GM23338 (cell line): ENCODE data around the gene HIVEP1. TPM values are rescaled to one million over a fixed set of nuclear protein-coding genes. Genes with fewer than 3 reads are reported as not detected.

Source experiments
- ATAC-seq: fragments of 200-7000 bp; cut with Tn5 transposase; 3 replicates; pipeline ENCODE4 v1.9.1; 2020
- DNase-seq: peaks from one replicate; pipeline ENCODE4 v3.0.0-alpha.2; 2015; ENCODE audit warnings: low spot score
- H2AFZ ChIP-seq: fragments of 200-600 bp; sonication (generic); 2 replicates; pipeline ENCODE4 v1.8.0; 2016; ENCODE audit warnings: antibody characterized with exemption, mild to moderate bottlenecking, moderate library complexity
- H3F3A ChIP-seq: fragments of 200-600 bp; sonication (generic); replicated peaks from 2 replicates; pipeline ENCODE4 v1.8.0; 2017; ENCODE audit warnings: antibody characterized with exemption, mixed run types, low read depth
- H3K27ac ChIP-seq: fragments of 200-600 bp; sonication (generic); 2 replicates; pipeline ENCODE4 v1.6.1; 2016; ENCODE audit warnings: low read depth
- H3K27me3 ChIP-seq: fragments of 200-600 bp; sonication (generic); 2 replicates; pipeline ENCODE4 v1.8.0; 2016; ENCODE audit warnings: mild to moderate bottlenecking, mixed run types, moderate library complexity; ENCODE audit not compliant: insufficient read depth
- H3K36me3 ChIP-seq: fragments of 200-600 bp; sonication (generic); 2 replicates; pipeline ENCODE4 v1.8.0; 2016; ENCODE audit warnings: mild to moderate bottlenecking; ENCODE audit not compliant: insufficient read depth
- H3K4me1 ChIP-seq: fragments of 200-600 bp; sonication (generic); 2 replicates; pipeline ENCODE4 v1.8.0; 2016; ENCODE audit warnings: mild to moderate bottlenecking, moderate library complexity; ENCODE audit not compliant: insufficient read depth
- H3K4me2 ChIP-seq: fragments of 200-600 bp; sonication (generic); 2 replicates; pipeline ENCODE4 v1.7.1; 2017; ENCODE audit warnings: mixed run types
- H3K4me3 ChIP-seq: fragments of 200-600 bp; sonication (generic); 2 replicates; pipeline ENCODE4 v1.6.1; 2016; ENCODE audit warnings: mixed run types
- H3K79me2 ChIP-seq: fragments of 200-600 bp; sonication (generic); replicated peaks from 2 replicates; pipeline ENCODE4 v1.8.0; 2017; ENCODE audit warnings: mild to moderate bottlenecking; ENCODE audit not compliant: insufficient read depth
- H3K9me2 ChIP-seq: fragments of 200-600 bp; sonication (generic); 2 replicates; pipeline ENCODE4 v1.8.0; 2017; ENCODE audit not compliant: insufficient read depth
- H4K20me1 ChIP-seq: fragments of 200-600 bp; sonication (generic); replicated peaks from 2 replicates; pipeline ENCODE4 v1.8.0; 2017; ENCODE audit warnings: mild to moderate bottlenecking; ENCODE audit not compliant: insufficient read depth
- H3K27ac Mint-ChIP-seq: 2 replicates; pipeline ENCODE4 v1.8.0; 2020; ENCODE audit warnings: inconsistent platforms, mild to moderate bottlenecking, moderate library complexity, mixed read lengths
- H3K27me3 Mint-ChIP-seq: 3 replicates; pipeline ENCODE4 v1.8.0; 2022; ENCODE audit warnings: low read depth, mild to moderate bottlenecking, moderate library complexity, mixed read lengths, inconsistent platforms; ENCODE audit not compliant: insufficient read depth, poor library complexity
- H3K36me3 Mint-ChIP-seq: 3 replicates; pipeline ENCODE4 v1.8.0; 2021; ENCODE audit warnings: low read depth, mild to moderate bottlenecking, inconsistent platforms, moderate library complexity, mixed read lengths
- H3K4me1 Mint-ChIP-seq: 3 replicates; pipeline ENCODE4 v1.8.0; 2020; ENCODE audit warnings: mild to moderate bottlenecking, inconsistent platforms, mixed read lengths
- H3K4me3 Mint-ChIP-seq: 3 replicates; pipeline ENCODE4 v1.8.0; 2021; ENCODE audit warnings: moderate library complexity, mild to moderate bottlenecking, inconsistent platforms, mixed read lengths
- H3K9me3 Mint-ChIP-seq: 3 replicates; pipeline ENCODE4 v1.8.0; 2020; ENCODE audit warnings: moderate library complexity, mild to moderate bottlenecking, inconsistent platforms, mixed read lengths
- CREB1 ChIP-seq: fragments of 250-450 bp; sonication (Bioruptor Pico); IDR thresholded peaks from 2 replicates; pipeline ENCODE4 v1.5.0; 2020; ENCODE audit warnings: low read depth, mild to moderate bottlenecking, moderate library complexity
- CTCF ChIP-seq, 2 experiments: fragments of 200-600 bp in 1 of 2; sonication (generic) in 1 of 2; conservative IDR thresholded peaks; 2 replicates each; pipeline versions ENCODE4 v1.5.1 to v1.6.1; 2016 to 2017; ENCODE audit warnings: antibody characterized with exemption in 2 of 2, low read depth in 2 of 2, mild to moderate bottlenecking in 2 of 2, moderate library complexity in 1 of 2
- ETS1 ChIP-seq: IDR thresholded peaks from 2 replicates; pipeline ENCODE4 v1.6.1; 2016; ENCODE audit warnings: antibody characterized with exemption
- JUNB ChIP-seq: IDR thresholded peaks from one replicate; pipeline ENCODE4 v1.6.1; 2016; ENCODE audit warnings: antibody characterized with exemption; ENCODE audit not compliant: unreplicated experiment
- NANOG ChIP-seq: IDR thresholded peaks from 2 replicates; pipeline ENCODE4 v1.6.1; 2016; ENCODE audit warnings: antibody characterized with exemption, borderline replicate concordance
- polyA plus RNA-seq: library from polyadenylated mRNA; unstranded; fragments of >200 nt; fragmentation: Nextera tagmentation; extraction: Ambion mirVana; gene quantifications from 2 replicates; pipeline ENCODE4 v1.2.1, GENCODE V29; 2016
- total RNA-seq: library from RNA; depleted of rRNA; stranded (reverse); fragments of >200 nt; shearing (Covaris generic); gene quantifications from 2 replicates; pipeline ENCODE4 v1.2.3, GENCODE V29; 2014
- TF ChIP-seq, protein P1 (sequence below): fragments of 250-450 bp; sonication (Bioruptor Pico); IDR thresholded peaks from 2 replicates; pipeline ENCODE4 v1.5.0; 2020; ENCODE audit warnings: mild to moderate bottlenecking, moderate library complexity

Gene HIVEP1
- total and polyA plus RNA-seq, 2 experiments from 2014 or later: 10.1 to 21.7 TPM

GRCh38 chr6:12022953-12023388 lies 10.9 kb downstream of the HIVEP1 start:
- Mint-ChIP-seq H3K4me3 (no peak overlapping the region), H3K27ac (peak overlapping the region; percentile 12; the same call in 1 of the 2 replicates), H3K36me3 (peaks cover 62% of the 10 kb centered on the region), H3K9me3 (no peaks in the 10 kb centered on the region), H3K4me1 (peaks cover 38% of the 10 kb centered on the region; the same call in 2 of the 3 replicates), H3K27me3 (peaks cover 5% of the 10 kb centered on the region)
- ATAC-seq (no peak), DNase-seq (no peak)
- Histone ChIP-seq H3K4me2 (no peak overlapping the region), H3K36me3 (no peaks in the 10 kb centered on the region), H3K9me2 (no peaks in the 10 kb centered on the region), H4K20me1 (no peaks in the 10 kb centered on the region; the same call in none of the 2 replicates), H3K4me1 (peaks cover 4% of the 10 kb centered on the region; the same call in 1 of the 2 replicates), H2AFZ (no peak overlapping the region), H3K27ac (no peak overlapping the region), H3K79me2 (peaks cover 93% of the 10 kb centered on the region), H3K4me3 (no peak overlapping the region), H3F3A (no peaks in the 10 kb centered on the region), H3K27me3 (no peaks in the 10 kb centered on the region)
- TF ChIP-seq NANOG (no peak), CREB1 (CRISPR knock-in tag) (no peak), CTCF (conservative IDR thresholded peaks at IDR 0.05; ENCODE audit: low read depth in 2 of 2) (no peak), JUNB (no peak), ETS1 (no peak)
- TF ChIP-seq, protein P1, sequence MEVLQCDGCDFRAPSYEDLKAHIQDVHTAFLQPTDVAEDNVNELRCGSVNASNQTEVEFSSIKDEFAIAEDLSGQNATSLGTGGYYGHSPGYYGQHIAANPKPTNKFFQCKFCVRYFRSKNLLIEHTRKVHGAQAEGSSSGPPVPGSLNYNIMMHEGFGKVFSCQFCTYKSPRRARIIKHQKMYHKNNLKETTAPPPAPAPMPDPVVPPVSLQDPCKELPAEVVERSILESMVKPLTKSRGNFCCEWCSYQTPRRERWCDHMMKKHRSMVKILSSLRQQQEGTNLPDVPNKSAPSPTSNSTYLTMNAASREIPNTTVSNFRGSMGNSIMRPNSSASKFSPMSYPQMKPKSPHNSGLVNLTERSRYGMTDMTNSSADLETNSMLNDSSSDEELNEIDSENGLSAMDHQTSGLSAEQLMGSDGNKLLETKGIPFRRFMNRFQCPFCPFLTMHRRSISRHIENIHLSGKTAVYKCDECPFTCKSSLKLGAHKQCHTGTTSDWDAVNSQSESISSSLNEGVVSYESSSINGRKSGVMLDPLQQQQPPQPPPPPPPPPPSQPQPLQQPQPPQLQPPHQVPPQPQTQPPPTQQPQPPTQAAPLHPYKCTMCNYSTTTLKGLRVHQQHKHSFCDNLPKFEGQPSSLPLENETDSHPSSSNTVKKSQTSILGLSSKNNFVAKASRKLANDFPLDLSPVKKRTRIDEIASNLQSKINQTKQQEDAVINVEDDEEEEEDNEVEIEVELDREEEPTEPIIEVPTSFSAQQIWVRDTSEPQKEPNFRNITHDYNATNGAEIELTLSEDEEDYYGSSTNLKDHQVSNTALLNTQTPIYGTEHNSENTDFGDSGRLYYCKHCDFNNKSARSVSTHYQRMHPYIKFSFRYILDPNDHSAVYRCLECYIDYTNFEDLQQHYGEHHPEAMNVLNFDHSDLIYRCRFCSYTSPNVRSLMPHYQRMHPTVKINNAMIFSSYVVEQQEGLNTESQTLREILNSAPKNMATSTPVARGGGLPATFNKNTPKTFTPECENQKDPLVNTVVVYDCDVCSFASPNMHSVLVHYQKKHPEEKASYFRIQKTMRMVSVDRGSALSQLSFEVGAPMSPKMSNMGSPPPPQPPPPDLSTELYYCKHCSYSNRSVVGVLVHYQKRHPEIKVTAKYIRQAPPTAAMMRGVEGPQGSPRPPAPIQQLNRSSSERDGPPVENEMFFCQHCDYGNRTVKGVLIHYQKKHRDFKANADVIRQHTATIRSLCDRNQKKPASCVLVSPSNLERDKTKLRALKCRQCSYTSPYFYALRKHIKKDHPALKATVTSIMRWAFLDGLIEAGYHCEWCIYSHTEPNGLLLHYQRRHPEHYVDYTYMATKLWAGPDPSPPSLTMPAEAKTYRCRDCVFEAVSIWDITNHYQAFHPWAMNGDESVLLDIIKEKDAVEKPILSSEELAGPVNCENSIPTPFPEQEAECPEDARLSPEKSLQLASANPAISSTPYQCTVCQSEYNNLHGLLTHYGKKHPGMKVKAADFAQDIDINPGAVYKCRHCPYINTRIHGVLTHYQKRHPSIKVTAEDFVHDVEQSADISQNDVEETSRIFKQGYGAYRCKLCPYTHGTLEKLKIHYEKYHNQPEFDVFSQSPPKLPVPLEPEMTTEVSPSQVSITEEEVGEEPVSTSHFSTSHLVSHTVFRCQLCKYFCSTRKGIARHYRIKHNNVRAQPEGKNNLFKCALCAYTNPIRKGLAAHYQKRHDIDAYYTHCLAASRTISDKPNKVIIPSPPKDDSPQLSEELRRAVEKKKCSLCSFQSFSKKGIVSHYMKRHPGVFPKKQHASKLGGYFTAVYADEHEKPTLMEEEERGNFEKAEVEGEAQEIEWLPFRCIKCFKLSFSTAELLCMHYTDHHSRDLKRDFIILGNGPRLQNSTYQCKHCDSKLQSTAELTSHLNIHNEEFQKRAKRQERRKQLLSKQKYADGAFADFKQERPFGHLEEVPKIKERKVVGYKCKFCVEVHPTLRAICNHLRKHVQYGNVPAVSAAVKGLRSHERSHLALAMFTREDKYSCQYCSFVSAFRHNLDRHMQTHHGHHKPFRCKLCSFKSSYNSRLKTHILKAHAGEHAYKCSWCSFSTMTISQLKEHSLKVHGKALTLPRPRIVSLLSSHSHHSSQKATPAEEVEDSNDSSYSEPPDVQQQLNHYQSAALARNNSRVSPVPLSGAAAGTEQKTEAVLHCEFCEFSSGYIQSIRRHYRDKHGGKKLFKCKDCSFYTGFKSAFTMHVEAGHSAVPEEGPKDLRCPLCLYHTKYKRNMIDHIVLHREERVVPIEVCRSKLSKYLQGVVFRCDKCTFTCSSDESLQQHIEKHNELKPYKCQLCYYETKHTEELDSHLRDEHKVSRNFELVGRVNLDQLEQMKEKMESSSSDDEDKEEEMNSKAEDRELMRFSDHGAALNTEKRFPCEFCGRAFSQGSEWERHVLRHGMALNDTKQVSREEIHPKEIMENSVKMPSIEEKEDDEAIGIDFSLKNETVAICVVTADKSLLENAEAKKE: no peak
